Keratinocyte (primary cell): ENCODE measurements around the gene PKNOX2. TPM values are rescaled to one million over a fixed set of nuclear protein-coding genes. Genes with fewer than 3 reads are reported as not detected.

ENCODE experiments used
- DNase-seq: peaks from one replicate; pipeline ENCODE4 v3.0.0-alpha.2; 2011; ENCODE audit warnings: low read depth, missing footprints, low spot score
- FAIRE-seq: peaks from 2 replicates; lab custom pipeline; 2011; peaks lifted over from hg19 to GRCh38; lab: Jason Lieb, UNC
- H2AFZ ChIP-seq: 2 replicates; pipeline ENCODE4 v1.6.0; 2012; ENCODE audit warnings: low read length, control low read depth, inconsistent platforms; ENCODE audit not compliant: control insufficient read depth
- H3K27ac ChIP-seq: 2 replicates; pipeline ENCODE4 v1.5.1; 2011; ENCODE audit warnings: low read length; ENCODE audit not compliant: control insufficient read depth, insufficient read depth
- H3K27me3 ChIP-seq: 3 replicates; pipeline ENCODE4 v1.6.0; 2011; ENCODE audit warnings: low read length; ENCODE audit not compliant: control insufficient read depth, insufficient read depth; ENCODE audit errors: extremely low read depth
- H3K36me3 ChIP-seq, 2 experiments: 2 replicates in 1 of 2; 3 replicates in 1 of 2; pipeline ENCODE4 v1.5.1; 2011; ENCODE audit warnings: low read length in 2 of 2, mild to moderate bottlenecking in 1 of 2; ENCODE audit not compliant: control insufficient read depth in 2 of 2, insufficient read depth in 2 of 2; ENCODE audit errors: extremely low read depth in 1 of 2
- H3K4me1 ChIP-seq: 3 replicates; pipeline ENCODE4 v1.5.1; 2011; ENCODE audit warnings: low read length; ENCODE audit not compliant: control insufficient read depth, insufficient read depth; ENCODE audit errors: extremely low read depth
- H3K4me2 ChIP-seq: 3 replicates; pipeline ENCODE4 v1.6.0; 2011; ENCODE audit warnings: low read depth, low read length; ENCODE audit not compliant: control insufficient read depth, insufficient read depth; ENCODE audit errors: extremely low read depth
- H3K4me3 ChIP-seq, 3 experiments: fragments of 200-600 bp in 1 of 3; sonication (generic) in 1 of 3; 2 replicates in 2 of 3; 3 replicates in 1 of 3; pipeline ENCODE4 v1.5.1; 2011 to 2016; ENCODE audit warnings: low read length in 3 of 3, mild to moderate bottlenecking in 3 of 3, control low read depth in 2 of 3, inconsistent platforms in 1 of 3, low read depth in 1 of 3, mixed read lengths in 1 of 3, mixed run types in 1 of 3, moderate library complexity in 1 of 3; ENCODE audit not compliant: control insufficient read depth in 2 of 3, insufficient read depth in 2 of 3; ENCODE audit errors: extremely low read depth in 1 of 3
- H3K79me2 ChIP-seq: 2 replicates; pipeline ENCODE4 v1.6.0; 2012; ENCODE audit warnings: low read length; ENCODE audit not compliant: control insufficient read depth, insufficient read depth
- H3K9ac ChIP-seq: 3 replicates; pipeline ENCODE4 v1.6.0; 2011; ENCODE audit warnings: low read length; ENCODE audit not compliant: control insufficient read depth, insufficient read depth; ENCODE audit errors: extremely low read depth
- H3K9me1 ChIP-seq: 3 replicates; pipeline ENCODE4 v1.6.0; 2011; ENCODE audit warnings: low read length; ENCODE audit not compliant: control insufficient read depth, insufficient read depth; ENCODE audit errors: extremely low read depth
- H3K9me3 ChIP-seq: 2 replicates; pipeline ENCODE4 v1.5.1; 2012; ENCODE audit warnings: low read depth, low read length; ENCODE audit not compliant: control insufficient read depth
- H4K20me1 ChIP-seq: 3 replicates; pipeline ENCODE4 v1.6.0; 2011; ENCODE audit warnings: low read length; ENCODE audit not compliant: control insufficient read depth, insufficient read depth; ENCODE audit errors: extremely low read depth
- EZH2 ChIP-seq: IDR thresholded peaks from one replicate; pipeline ENCODE4 v1.6.1; 2012; ENCODE audit warnings: inconsistent platforms, mild to moderate bottlenecking, low read length, moderate library complexity
- dilution Hi-C: fragments of 300-500 bp; cut with MboI; formaldehyde crosslinking; loops from one replicate; pipeline ENCODE4 v1.7.0; 2020; ENCODE audit warnings: low sequenced_read_pairs; ENCODE audit not compliant: extremely low pct_ligation_motif_present
- polyA plus RNA-seq, 5 experiments: library from polyadenylated mRNA; depleted of rRNA in 3 of 5; stranded (reverse) in 3 of 5; stranded (forward) in 1 of 5; unstranded in 1 of 5; fragments of >200 nt; gene quantifications; 1 replicate in 1 of 5; 2 replicates in 3 of 5; 3 replicates in 1 of 5; pipeline versions ENCODE4 v1.2.1 to v1.2.3, GENCODE V29; 2011 to 2012; ENCODE audit warnings: missing spikeins in 2 of 5, low read depth in 1 of 5, low replicate concordance in 1 of 5
- TF ChIP-seq, protein P1 (sequence below), 3 experiments: IDR thresholded peaks in 1 of 3; conservative IDR thresholded peaks in 1 of 3; optimal IDR thresholded peaks in 1 of 3; 2 replicates in 2 of 3; 3 replicates in 1 of 3; pipeline versions ENCODE3 to v1.5.1; 2011; ENCODE audit warnings: low read length in 3 of 3, mild to moderate bottlenecking in 3 of 3, moderate library complexity in 2 of 3, control low read depth in 1 of 3, inconsistent platforms in 1 of 3; ENCODE audit not compliant: insufficient read depth in 2 of 3; ENCODE audit errors: extremely low read depth in 1 of 3

Gene PKNOX2
- polyA plus RNA-seq, 1 donor (not counting 4 experiments of a cell fraction or from before 2014, with no cell fraction given): 0.05 TPM

DNA sequence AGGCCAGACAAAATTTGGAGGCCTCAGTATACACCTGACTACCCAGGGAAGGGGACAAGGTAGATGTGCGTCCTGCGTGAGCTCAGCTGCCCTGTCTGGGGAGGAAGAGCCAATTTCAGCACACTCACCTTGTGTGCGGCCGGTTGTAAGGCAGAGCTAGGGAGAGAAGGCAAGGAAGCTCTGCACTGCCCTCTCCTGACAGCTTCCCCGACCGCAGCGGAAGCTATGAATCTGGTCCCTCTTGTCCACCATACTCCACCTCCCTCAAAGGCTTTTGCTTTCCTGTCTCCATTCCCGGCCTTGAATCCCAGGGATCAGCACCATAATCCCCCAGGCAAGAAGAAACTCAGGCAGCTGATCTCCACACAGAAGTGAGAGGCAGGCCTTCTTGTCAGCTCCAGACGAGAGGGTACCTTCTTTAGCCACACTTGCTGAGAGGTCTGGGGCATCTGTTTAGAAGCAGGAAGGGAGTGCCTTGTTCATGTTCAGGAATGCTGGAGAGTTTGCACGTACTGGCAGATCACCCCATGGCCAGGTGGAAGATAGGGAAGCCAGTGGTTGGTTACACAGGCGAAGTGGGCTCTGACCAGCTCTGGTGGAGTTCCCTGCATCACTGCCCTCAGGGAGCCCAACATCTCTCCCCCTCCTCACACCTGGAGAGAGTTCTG is 269.0 kb downstream of the PKNOX2 start:
- H3K27ac ChIP-seq: no peak overlapping the region

DNA sequence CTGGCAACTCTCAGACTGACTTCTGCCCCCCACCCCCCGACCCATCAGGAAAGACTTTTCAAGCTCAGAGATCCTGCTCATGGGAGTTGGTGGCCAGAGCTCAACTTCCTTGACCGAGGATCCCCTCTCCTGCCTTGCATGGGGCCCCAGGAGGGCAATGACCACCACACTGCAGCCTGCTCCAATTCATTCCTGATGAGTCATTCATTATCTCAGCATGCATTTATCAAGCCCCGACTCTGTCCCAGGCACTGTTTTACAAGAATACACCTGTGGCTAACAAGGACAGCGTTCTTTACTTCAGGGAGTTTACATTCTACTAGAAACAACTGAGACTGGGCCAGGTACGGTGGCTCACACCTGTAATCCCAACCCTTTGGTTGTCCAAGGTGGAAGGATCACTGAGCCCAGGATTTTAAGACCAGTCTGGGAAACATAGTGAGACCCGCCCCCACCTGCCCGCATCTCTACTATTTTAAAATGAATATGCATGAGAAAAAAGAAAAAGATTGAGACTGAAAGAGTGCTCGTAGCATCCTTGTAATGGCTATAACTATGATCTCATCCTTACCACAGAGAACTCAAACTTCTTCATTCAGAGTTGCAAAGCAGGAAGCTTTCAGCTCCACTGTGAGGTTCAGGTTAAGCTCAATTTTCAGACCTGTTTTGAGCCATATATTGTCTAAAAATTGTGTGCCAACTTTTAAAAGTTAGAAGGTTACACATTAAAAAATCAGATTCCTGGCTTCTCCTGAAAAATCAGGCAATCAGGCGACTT is 271.1 kb downstream of the PKNOX2 start:
- no peak overlapping the region for H3K9ac ChIP-seq
- H3K36me3 ChIP-seq: no peaks in the 10 kb centered on the region
- H3K4me3 ChIP-seq: no peak overlapping the region
- no peaks in the 10 kb centered on the region for H3K9me1 ChIP-seq
- FAIRE-seq (no peak), DNase-seq (no peak)
- peaks cover 8% of the 10 kb centered on the region for H3K4me1 ChIP-seq
- no peak overlapping the region for H2AFZ ChIP-seq
- TF ChIP-seq, protein P1, sequence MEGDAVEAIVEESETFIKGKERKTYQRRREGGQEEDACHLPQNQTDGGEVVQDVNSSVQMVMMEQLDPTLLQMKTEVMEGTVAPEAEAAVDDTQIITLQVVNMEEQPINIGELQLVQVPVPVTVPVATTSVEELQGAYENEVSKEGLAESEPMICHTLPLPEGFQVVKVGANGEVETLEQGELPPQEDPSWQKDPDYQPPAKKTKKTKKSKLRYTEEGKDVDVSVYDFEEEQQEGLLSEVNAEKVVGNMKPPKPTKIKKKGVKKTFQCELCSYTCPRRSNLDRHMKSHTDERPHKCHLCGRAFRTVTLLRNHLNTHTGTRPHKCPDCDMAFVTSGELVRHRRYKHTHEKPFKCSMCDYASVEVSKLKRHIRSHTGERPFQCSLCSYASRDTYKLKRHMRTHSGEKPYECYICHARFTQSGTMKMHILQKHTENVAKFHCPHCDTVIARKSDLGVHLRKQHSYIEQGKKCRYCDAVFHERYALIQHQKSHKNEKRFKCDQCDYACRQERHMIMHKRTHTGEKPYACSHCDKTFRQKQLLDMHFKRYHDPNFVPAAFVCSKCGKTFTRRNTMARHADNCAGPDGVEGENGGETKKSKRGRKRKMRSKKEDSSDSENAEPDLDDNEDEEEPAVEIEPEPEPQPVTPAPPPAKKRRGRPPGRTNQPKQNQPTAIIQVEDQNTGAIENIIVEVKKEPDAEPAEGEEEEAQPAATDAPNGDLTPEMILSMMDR (optimal IDR thresholded peaks at IDR 0.05 in 1 of 3, IDR thresholded peaks at IDR 0.05 in 1 of 3, conservative IDR thresholded peaks at IDR 0.05 in 1 of 3; ENCODE audit: extremely low read depth in 1 of 3, insufficient read depth in 2 of 3, low read length in 3 of 3): no peak
- TF ChIP-seq EZH2: no peak
- no peaks in the 10 kb centered on the region for H3K9me3 ChIP-seq
- H3K27ac ChIP-seq: no peak overlapping the region
- no peak overlapping the region for H3K4me2 ChIP-seq
- no peaks in the 10 kb centered on the region for H4K20me1 ChIP-seq
- no peaks in the 10 kb centered on the region for H3K27me3 ChIP-seq
- no peaks in the 10 kb centered on the region for H3K79me2 ChIP-seq
- dilution Hi-C loops: no loop called here

More for the DNA sequence above, 269.0 kb downstream of the PKNOX2 start:
- Histone ChIP-seq H2AFZ (peak overlapping the region; percentile 86), H4K20me1 (no peaks in the 10 kb centered on the region), H3K9ac (no peak overlapping the region), H3K9me3 (no peaks in the 10 kb centered on the region), H3K4me2 (peak overlapping the region; percentile 53), H3K36me3 (no peaks in the 10 kb centered on the region), H3K4me1 (peaks cover 8% of the 10 kb centered on the region), H3K27me3 (no peaks in the 10 kb centered on the region), H3K79me2 (no peaks in the 10 kb centered on the region), H3K9me1 (no peaks in the 10 kb centered on the region), H3K4me3 (no peak overlapping the region)
- dilution Hi-C loops: no loop called here
- DNase-seq (no peak), FAIRE-seq (peak; percentile 84)
- TF ChIP-seq, protein P1 (optimal IDR thresholded peaks at IDR 0.05 in 1 of 3, IDR thresholded peaks at IDR 0.05 in 1 of 3, conservative IDR thresholded peaks at IDR 0.05 in 1 of 3; ENCODE audit: extremely low read depth in 1 of 3, insufficient read depth in 2 of 3, low read length in 3 of 3): peak; percentile 71 to 89 (median 85)
- no peak for TF ChIP-seq EZH2
